GM06990 (cell line): ENCODE measurements around the gene DTNB.

Experiments
- DNase-seq: peaks from one replicate; pipeline ENCODE4 v3.0.0-alpha.2; 2011; ENCODE audit not compliant: insufficient read length; ENCODE audit errors: extremely low read depth
- H3K27me3 ChIP-seq: replicated peaks from 2 replicates; pipeline ENCODE4 v1.6.0; 2011; ENCODE audit warnings: low read length; ENCODE audit not compliant: control insufficient read depth, insufficient read depth
- H3K36me3 ChIP-seq: 2 replicates; pipeline ENCODE4 v1.5.1; 2011; ENCODE audit warnings: low read length; ENCODE audit not compliant: control insufficient read depth, insufficient read depth
- H3K4me3 ChIP-seq: replicated peaks from 2 replicates; pipeline ENCODE4 v1.5.1; 2011; ENCODE audit warnings: low read depth, mild to moderate bottlenecking, control low read depth, low read length
- CTCF ChIP-seq: IDR thresholded peaks from 2 replicates; pipeline ENCODE4 v1.5.1; 2011; ENCODE audit warnings: low read length, control low read depth, mild to moderate bottlenecking, inconsistent platforms; ENCODE audit not compliant: insufficient read depth, poor library complexity, severe bottlenecking

DTNB gene

GRCh38 chr2:25529034-25529433 is 144.3 kb downstream of the DTNB start:
- H3K27me3 ChIP-seq = no peaks in the 10 kb centered on the region
- H3K36me3 ChIP-seq = no peaks in the 10 kb centered on the region
- TF ChIP-seq CTCF = no peak
- DNase-seq = no peak
- H3K4me3 ChIP-seq = no peak overlapping the region

- Histone ChIP-seq H3K36me3 (no peaks in the 10 kb centered on the region), H3K4me3 (no peak overlapping the region), H3K27me3 (no peaks in the 10 kb centered on the region)
- DNase-seq = no peak
- TF ChIP-seq CTCF = no peak
Observed at GRCh38 chr2:25528173-25528572, 145.2 kb downstream of the DTNB start.

- TF ChIP-seq CTCF = no peak
- H3K36me3 ChIP-seq = no peaks in the 10 kb centered on the region
- DNase-seq = peak; percentile 28
- no peaks in the 10 kb centered on the region for H3K27me3 ChIP-seq
- no peak overlapping the region for H3K4me3 ChIP-seq
Observed at GRCh38 chr2:25524507-25524906, 148.9 kb downstream of the DTNB start.

GRCh38 chr2:25523060-25523459 is 150.3 kb downstream of the DTNB start:
- no peak for TF ChIP-seq CTCF
- Histone ChIP-seq H3K36me3 (no peaks in the 10 kb centered on the region), H3K27me3 (no peaks in the 10 kb centered on the region), H3K4me3 (no peak overlapping the region)
- DNase-seq = no peak

- peak; percentile 71 for DNase-seq
- TF ChIP-seq CTCF = peak; percentile 67
- H3K4me3 ChIP-seq = no peak overlapping the region
- H3K36me3 ChIP-seq = no peaks in the 10 kb centered on the region
- no peaks in the 10 kb centered on the region for H3K27me3 ChIP-seq
Observed at GRCh38 chr2:25521665-25522387, 151.6 kb downstream of the DTNB start.

GRCh38 chr2:25521126-25521525 is 152.3 kb downstream of the DTNB start:
- Histone ChIP-seq H3K4me3 (no peak overlapping the region), H3K27me3 (no peaks in the 10 kb centered on the region), H3K36me3 (no peaks in the 10 kb centered on the region)
- TF ChIP-seq CTCF = no peak
- DNase-seq = no peak
